ENCODE data around the gene MINDY2. TPM values are rescaled to one million over a fixed set of nuclear protein-coding genes. Genes with fewer than 3 reads are reported as not detected.

Gene MINDY2
- total and polyA plus RNA-seq, 9 of the 15 experiments (the other 6 are each of a cell fraction or from before 2014, with no cell fraction given), result 2.4 to 15.3 (median 7.2) TPM

- ChIA-PET CTCF (ENCODE audit: low intra/inter-chr PET ratio) (no interaction called here), POLR2A (interaction anchor here (0.7 to 1.1 kb wide), 6 partner anchors 8 to 859 kb away, joined by 3 to 4 read pairs (median 3); no protein-coding TSS in a partner anchor)
- Histone ChIP-seq H3K9me1 (ENCODE audit: control insufficient read depth, insufficient read depth, low read length) (no peaks in the 10 kb centered on the region), H3K4me1 (replicated peaks in 1 of 2; ENCODE audit: control insufficient read depth in 2 of 2, insufficient read depth in 2 of 2, low read length in 2 of 2) (peaks cover 0 to 29% of the 10 kb centered on the region in 2 experiments; a peak in 4 of 5 replicates), H3K4me2 (ENCODE audit: insufficient read depth, low read length) (no peak overlapping the region), H3K27me3 (ENCODE audit: control insufficient read depth in 2 of 2, insufficient read depth in 2 of 2, low read length in 2 of 2) (no peaks in the 10 kb centered on the region), H3K36me3 (ENCODE audit: control insufficient read depth, insufficient read depth, low read length) (peaks cover 5% of the 10 kb centered on the region; the same call in 2 of the 3 replicates), H3K79me2 (ENCODE audit: control insufficient read depth, insufficient read depth, low read length) (peaks cover 97% of the 10 kb centered on the region), H3K4me3 (no peak overlapping the region), H4K20me1 (replicated peaks; ENCODE audit: control insufficient read depth, insufficient read depth, low read length) (peaks cover 17% of the 10 kb centered on the region), H3K27ac (ENCODE audit: extremely low read depth, low read depth, low read length) (no peak overlapping the region), H2AFZ (ENCODE audit: low read depth, low read length) (no peak overlapping the region), H3K9me3 (replicated peaks; ENCODE audit: control insufficient read depth, insufficient read depth, low read depth, low read length) (no peaks in the 10 kb centered on the region), H3K9ac (ENCODE audit: insufficient read depth in 1 of 2, low read depth in 2 of 2, low read length in 2 of 2) (no peak overlapping the region)
- intact Hi-C loops (cut with micrococcal nuclease), result no loop called here
- DNase-seq (ENCODE audit: extremely low read depth in 1 of 4, low spot score in 3 of 4) (no peak), ATAC-seq (peak; percentile 5; the same call in 2 of the 3 replicates), FAIRE-seq (no peak)
- in situ Hi-C loops (cut with MboI), result loop anchor here (10.0 kb wide), 1 partner anchor 307 kb away; the partner anchor contains the start of gene LIPC
- WGBS (ENCODE audit: insufficient coverage, low coverage, missing lambda C conversion rate), result 66% methylated on average over 8 of the region's 8 CpGs
- BruUV-seq (replicated peaks), result no TSS peak
- no peak for TF ChIP-seq SMAD1 (IDR thresholded peaks at IDR 0.05; ENCODE audit: low read depth, low read length, partially characterized antibody)
- no peak for TF ChIP-seq ZBTB5 (IDR thresholded peaks at IDR 0.05)
- TF ChIP-seq REST (IDR thresholded peaks at IDR 0.05; ENCODE audit: borderline replicate concordance), result peak; percentile 19; the same call in 1 of the 2 replicates
- no peak for TF ChIP-seq REST (CRISPR knock-in tag; IDR thresholded peaks at IDR 0.05; ENCODE audit: low read depth)
Observed at GRCh38 chr15:58742022-58742813, 28.9 kb upstream of the MINDY2 start.

All from K562 (cell line).